Stimulated activated CD8-positive, alpha-beta memory T cell treated with anti-CD3 and anti-CD28 coated beads, Interleukin-15, amount 100 ng/mL, for 48 hours (primary cell): ENCODE data around the gene LRCH4.

Experiments used
- DNase-seq, 2 donors: peaks; one replicate each; pipeline ENCODE4 v3.0.0-alpha.2; 2020; ENCODE audit warnings: low read depth in 2 of 2

LRCH4 gene, protein sequence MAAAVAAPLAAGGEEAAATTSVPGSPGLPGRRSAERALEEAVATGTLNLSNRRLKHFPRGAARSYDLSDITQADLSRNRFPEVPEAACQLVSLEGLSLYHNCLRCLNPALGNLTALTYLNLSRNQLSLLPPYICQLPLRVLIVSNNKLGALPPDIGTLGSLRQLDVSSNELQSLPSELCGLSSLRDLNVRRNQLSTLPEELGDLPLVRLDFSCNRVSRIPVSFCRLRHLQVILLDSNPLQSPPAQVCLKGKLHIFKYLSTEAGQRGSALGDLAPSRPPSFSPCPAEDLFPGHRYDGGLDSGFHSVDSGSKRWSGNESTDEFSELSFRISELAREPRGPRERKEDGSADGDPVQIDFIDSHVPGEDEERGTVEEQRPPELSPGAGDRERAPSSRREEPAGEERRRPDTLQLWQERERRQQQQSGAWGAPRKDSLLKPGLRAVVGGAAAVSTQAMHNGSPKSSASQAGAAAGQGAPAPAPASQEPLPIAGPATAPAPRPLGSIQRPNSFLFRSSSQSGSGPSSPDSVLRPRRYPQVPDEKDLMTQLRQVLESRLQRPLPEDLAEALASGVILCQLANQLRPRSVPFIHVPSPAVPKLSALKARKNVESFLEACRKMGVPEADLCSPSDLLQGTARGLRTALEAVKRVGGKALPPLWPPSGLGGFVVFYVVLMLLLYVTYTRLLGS

DNA sequence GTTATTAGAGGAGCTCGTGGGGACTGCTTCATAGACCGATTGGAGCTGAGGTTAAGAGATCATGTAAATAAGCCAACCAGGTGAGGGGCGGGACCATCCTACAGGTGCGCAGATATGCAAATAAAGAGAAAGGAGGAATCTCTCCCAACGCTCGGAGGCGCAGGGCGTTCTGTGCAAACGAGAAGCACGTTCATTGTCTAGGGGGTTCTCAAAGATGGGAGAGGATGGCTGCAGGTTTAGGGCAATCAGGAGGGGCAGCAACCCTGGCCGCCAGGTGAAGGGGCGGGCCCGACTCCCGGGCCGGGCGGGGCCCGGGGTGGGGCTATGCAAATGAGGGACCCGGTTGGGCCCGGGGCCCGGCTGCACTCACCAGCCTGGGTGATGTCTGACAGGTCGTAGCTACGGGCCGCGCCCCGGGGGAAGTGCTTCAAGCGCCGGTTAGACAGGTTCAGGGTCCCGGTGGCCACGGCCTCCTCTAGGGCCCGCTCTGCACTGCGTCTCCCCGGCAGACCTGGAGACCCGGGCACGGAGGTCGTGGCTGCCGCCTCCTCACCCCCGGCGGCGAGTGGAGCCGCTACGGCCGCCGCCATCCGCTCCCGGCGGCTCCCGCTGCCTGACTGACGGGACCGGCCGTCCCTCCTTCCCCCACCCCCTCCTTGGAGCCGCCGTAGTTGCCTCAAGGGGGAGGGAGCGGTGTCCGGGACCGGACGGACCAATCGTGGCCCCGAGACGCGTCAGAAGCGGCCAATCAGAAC, at the start of gene LRCH4:
Gene LRCH4, minus strand, starts transcription at position 619 of the 755 bp plus-strand sequence. Its CDS starts 29 bp downstream, at position 590.
- DNase-seq: peak in 1 of 2 donors; percentile 27

DNA sequence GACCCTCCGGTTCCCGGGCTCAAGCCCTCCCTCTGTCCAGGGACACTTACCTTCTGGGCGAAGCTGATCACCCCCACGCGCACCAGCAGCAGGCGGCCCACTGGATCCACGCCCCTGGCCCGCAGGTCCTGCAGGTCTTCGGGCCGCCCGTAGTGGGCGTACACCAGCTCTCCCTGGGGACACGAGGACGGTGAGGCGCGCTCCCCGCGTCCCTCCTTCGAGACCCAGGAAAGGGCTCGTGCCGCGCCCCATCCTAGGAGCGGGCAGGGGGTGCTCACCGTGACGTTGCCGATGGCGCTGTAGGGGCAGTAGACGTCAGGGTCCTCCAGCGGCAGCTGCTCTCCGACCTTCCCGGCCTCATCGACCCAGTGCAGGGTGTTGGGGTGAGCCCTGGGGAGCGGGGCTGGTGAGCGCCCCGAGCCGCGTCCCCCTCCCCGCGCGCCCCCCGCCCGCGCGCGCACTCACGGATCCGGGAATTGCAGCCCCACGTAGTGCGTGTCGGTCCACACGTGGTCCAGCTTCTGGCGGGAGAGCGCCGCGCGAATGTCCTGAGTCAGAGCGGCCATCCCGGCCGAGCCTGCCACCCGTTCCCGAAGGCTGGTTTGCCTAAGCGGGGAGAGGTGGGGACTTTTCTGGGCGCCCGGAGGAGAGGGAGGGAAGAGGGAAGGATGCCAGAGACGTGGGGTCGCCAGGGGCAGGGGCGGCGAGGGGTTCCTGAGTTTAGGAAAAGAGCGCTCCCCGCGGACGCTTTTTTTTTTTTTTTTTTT, 47.2 kb upstream of the LRCH4 start:
- DNase-seq: peak; percentile 49 to 58

DNA sequence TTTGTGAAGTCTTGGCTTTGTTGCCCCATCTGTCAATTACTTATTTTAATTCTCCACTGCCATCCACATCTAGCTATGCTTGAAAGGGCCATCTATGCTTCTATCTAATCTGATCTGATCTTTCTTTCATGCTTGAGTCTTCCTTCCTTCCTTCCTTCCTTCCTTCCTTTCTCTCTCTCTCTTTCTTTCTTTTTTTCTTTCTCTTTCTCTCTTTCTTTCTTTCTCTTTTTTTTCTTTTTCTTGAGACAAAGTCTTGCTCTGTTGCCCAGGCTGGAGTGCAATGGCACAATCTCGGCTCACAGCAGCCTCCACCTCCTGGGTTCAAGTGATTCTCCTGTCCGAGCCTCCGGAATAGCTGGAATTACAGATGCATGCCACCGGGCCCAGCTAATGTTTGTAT, 44.1 kb upstream of the LRCH4 start:
- DNase-seq: no peak

DNA sequence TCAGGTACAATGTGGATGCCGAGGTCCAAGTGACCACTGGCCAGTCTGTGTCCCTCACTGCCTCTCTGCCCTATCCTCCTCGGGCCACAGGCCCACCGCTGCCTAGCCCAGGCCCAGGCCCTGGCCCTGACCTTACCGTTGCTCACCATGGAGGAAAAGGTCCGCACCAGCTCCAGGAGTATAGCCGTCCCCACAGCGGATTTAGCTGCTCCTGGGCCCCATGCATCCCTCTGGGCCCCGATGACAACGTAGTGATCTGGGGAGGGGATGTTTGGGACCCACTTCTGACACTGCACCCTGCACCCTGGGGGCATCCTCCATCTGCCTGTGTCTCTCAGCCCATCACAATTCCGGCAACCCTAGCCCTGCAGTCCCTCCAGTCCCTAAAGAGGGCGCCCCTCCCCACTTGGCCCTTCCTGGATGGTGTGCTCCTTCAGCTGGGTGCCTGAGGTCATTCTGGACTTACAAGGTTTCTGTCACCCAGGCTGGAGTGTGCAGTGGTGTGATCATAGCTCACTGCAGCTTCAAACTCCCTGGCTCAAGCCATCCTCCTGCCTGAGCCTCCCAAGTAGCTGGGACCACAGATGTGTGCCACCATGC, 43.3 kb upstream of the LRCH4 start:
- DNase-seq: no peak

DNA sequence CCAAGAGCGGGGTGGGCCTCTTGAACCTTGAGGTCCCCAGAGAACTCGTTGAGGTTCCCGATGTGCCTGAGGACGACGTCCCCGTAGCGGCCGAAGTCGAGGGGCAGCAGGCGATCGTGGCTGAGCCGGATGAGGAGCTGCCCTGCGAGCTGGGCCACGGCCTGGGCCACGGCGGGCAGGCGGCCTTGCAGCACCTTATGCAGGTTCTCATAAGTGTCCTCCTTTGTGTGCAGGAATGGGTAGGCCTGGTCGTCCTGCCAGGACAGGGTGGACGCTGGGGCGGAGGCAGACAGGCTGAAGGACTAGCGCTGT, 41.3 kb upstream of the LRCH4 start:
- no peak for DNase-seq

DNA sequence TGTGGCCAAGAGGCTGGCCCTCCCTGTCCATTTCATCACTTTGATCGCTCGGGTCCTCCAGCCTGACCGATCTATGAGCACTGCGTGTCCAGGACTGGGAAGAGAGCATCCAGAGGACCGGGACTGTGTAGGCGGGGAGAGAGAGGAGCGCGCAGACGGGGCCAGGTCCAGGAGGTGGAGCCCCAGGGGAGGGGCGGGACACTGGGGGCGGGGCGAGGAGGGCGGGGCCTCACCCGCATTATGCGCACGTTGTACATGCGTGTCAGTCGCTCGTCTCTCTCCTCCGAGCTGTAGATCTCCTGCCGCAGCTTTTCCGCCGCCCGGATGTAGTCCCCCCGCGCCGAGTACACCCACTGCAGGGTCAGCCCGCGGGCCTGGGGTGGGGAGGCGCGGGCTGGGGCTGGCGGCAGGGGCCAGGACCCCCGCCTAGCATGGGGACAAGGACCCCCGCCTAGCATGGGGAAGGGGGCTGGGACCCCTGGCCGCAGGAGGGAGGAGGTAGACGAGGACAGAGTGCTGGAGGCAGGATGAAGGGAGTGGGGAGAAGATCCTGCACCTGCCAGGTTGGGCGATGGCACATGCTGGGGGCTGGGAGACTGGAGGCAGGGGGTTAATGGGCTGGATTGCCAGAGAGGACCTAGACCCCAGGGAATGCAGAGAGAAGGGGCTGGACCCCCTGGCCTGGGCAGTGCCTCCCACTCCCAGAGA, 40.8 kb upstream of the LRCH4 start:
- DNase-seq: peak; percentile 82 to 89

DNA sequence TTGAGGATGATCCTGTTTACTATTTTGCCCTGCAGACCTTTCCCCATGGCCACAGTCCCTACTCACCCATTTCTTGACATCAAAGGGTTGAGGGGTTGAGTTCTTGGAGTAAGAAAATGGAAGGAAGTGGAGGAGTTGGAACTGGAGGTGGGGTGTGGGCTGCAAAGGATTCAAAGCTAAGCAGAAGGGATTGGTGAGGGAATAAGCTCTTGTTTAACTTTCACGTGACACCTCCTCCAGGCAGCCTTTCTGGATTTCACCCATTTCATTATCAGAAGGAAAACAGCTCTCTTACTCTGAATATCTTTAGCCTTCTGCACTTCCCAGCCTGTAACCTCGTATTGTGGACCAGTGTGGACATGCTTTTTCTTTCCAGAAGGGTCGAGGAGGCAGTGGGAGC, 40.1 kb upstream of the LRCH4 start:
- no peak for DNase-seq

DNA sequence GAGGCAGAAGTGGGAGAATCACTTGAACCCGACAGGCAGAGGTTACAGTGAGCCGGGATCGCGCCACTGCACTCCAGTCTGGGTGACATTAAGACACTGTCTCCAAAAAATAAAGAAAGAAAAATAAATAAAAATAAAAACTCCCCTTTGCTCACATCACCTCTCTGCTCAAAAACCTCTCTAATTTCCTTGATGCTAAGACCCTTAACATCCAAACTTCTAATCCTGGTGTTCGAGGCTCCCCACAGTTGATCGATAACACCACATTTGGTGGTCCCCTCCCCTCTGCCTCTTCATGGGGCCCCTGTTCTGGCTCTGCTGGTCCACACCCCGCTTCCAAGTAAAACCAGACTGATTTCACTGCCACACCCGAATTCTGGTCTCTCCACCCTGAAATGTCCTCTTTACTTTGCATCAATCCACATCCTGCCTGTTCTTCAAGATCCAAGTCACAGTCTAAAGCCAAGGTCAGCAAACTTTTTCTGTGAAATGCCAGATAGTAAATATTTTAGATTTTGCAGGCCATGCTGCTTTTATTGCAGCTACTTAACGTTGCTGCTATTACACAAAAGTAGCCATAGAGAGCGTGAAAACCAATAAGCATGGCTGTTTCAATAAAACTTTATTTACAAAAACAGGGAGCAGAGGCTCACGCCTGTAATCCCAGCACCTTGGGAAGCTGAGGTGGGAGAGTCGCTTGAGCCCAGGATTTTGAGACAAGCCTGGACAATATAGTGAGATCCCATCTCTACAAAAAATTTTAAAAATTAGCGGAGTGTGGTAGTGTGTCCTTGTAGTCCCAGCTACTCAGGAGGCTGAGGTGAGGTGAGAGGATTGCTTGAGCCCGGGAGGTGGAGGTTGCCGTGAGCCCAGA, 38.3 kb upstream of the LRCH4 start:
- DNase-seq: no peak

DNA sequence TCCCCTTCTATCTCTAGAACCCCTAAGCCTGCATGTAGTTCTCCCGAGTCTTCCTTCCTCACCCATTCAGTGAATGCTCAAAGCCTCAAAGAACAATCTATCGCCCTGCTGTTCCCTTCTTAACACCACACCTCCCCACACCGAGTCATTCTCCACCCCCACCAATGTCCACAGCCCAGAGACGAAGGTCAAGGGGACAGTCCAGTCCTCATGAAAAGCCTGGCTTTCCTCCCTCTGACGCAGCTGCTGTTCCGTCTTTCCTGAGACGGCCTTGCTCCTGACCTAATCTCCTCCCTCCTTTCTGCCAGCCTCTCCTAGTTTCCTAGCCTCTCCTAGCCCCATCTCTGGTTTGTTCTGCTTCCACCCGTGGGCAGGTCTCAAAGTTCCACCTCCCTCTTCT, 35.6 kb upstream of the LRCH4 start:
- DNase-seq: no peak

DNA sequence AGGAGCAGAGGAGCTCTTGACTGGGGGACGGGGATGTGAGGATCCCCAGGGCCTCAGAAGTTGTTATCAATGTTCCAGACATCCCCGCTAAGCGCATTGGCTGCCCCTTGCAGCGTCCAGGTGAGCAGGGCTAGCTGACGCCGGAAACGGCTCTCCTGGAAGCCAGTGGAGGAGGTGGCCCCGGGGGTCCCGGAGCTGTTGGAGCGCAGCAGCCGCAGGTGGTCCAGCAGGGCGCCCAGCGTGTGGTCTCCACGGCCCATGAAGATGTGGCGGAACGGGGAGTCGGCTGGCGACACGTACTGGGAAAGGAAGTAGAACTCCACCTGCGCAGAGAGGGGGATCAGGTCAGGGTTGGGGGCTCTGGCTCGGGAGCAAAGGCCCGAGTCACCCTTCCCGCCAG, 34.9 kb upstream of the LRCH4 start:
- DNase-seq: no peak

DNA sequence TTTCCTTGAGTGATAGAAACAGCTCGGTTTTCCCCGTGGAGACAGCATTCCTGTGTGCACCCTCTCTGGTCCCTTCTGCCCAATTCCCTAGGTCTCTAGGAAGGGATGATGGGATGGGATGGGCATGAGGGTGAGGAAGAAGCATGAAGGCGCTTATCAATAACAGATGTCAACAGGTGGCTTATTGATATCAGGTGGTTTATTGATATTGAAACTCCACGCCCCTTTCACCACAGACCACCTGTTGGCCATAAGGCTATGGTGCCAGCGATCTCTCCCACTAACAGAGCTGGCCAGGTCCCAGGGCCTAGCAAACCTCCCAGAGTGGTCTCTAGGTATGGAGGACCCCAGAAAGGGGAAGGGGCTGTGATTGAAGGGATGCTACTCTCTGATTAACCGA, 34.3 kb upstream of the LRCH4 start:
- DNase-seq: no peak

DNA sequence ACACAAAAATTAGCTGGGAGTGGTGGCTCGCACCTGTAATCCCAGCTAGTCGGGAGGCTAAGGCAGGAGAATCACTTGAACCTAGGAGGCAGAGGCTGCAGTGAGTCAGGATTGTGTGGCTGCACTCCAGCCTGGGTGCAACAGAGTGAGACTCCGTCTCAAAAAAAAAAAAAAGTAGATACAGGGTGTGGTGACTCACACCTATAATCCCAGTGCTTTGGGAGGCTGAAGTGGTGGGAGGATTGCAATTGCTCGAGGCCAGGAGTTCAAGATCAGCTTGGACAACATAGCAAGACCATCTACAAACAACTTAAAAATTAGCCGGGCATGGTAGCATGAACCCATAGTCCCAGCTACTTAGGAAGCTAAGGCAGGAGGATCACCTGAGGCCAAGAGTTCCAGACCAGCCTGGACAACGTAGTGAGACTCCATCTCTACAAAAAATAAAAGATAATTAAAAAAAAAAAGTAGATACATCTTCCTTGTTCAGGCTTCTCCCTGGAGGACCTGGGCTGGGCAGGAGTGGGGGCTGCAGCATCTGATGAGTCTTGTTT, 28.5 kb upstream of the LRCH4 start:
- no peak for DNase-seq

DNA sequence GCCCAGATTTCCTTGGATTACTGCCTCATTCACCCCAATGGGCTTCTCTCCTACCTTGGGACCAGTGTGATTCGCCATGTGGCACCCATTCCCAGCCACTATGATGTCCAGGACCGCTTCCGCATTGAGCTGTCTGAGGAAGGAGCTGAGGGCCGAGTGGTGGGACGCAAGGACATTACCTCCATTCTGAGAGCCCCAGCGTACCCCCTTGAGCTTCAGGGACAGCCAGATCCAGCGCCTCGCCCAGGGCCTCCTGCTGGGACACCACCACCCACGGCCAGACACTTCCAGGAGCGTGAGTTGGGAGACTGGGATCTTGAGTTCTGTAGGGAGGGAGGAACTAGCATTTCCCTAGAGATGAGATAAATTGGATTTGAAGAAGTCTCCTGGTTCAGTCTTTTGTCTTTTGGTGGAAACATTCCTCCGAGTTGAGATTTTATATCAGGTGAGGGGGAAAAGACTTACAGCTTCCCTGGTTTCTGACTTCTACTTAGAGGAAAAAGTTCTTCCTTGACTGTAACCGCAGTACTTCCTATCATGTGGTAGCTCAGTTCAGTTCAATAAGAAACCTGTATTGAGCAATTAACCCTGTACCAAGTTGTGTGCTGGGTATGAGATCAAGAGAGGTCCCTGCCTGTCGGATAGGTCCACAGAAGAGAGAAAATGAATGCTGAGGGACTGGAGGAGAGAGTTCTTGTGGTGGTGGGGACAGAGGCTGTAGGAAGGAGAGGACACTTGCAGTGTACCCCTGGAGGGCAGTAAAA, 27.7 kb upstream of the LRCH4 start:
- DNase-seq: no peak

DNA sequence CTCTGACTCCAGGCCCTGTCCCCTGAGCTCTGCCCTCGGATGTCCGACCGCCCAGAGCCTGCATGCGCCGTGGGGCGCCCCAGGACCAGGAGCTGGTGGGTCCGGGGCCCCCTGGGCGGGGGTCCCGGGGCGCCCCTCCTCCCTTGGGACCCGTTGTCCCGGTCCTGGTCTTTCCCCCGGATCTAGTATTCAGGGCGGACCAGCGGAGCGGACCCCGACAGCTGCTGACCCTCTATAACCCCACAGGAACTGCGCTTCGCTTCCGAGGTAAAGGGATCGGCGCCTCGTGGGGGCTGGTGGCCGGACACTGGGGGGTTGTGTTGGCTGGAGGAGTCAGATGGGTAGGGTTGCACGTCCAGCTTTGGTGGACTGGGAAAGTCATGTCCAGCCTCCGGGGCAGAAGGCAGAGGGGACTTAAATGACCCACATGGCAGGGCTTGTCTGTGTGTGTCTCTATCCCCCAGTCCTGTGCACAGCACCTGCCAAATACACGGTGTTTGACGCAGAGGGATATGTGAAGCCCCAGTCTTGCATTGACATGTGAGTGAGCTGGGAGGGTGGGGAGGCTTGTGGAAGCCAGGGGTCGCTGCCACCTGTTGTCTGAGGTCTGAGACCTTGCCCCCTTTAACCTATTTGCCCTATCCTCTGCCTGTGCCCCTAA, 26.9 kb upstream of the LRCH4 start:
- DNase-seq: no peak

DNA sequence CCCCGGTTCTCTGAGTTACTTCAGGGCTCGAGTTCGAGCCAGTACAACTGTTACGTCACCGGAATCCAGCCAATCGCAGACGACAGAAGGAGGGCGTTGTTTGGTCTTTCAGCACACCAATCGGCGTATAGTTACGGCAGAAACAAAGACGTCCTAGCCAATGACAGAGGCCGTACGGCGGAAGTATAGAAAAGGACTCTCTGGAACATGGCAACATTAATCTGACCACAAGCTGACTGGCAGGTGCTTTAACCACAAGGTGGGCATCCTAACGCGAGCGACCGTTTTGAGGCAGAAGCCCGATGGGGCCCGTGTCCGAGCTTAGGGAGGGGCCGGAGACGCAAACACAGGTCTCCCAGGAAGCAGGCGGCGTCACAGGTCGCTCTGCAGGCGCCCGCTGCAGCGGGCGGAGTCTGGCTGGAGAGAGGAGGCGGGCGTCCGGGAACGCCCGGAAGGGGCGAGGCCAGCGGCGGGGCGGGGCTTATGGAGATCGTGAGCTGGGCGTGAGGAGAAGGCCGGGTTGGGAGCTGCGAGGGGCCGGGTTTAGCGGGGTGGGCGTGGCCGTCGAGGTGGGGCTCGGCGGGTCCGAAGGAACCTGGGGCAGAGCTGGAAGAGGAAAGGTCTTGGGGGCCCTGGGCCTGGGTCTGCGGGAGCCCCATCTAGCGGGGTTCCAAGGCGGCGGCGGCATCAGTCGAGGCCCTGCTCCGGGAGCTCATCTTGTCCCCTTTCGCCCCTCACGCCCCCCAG, 26.2 kb upstream of the LRCH4 start, which contains the start of gene MOSPD3:
Gene MOSPD3, plus strand, starts transcription at position 558 of the 747 bp plus-strand sequence. CDS start 252 bp downstream, outside the sequence.
- peak; percentile 95 to 96 for DNase-seq

DNA sequence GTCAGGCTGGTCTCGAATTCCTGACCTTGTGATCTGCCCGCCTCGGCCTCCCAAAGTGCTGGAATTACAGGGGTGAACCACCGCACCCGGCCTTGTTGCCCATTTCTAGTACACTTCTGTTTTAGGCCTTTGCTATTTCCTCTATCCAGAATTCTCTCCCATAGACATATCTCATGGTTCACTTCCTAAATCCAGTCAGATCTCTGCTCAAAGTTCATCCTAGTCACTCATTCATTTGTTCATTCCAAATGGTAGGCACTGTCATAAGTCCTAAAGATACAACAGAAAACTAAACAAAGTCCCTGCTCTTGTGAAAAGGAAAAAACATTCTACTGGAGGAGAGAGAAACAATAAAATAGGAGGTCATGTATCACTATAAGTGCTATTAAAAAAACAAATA, 24.0 kb upstream of the LRCH4 start:
- DNase-seq: no peak

DNA sequence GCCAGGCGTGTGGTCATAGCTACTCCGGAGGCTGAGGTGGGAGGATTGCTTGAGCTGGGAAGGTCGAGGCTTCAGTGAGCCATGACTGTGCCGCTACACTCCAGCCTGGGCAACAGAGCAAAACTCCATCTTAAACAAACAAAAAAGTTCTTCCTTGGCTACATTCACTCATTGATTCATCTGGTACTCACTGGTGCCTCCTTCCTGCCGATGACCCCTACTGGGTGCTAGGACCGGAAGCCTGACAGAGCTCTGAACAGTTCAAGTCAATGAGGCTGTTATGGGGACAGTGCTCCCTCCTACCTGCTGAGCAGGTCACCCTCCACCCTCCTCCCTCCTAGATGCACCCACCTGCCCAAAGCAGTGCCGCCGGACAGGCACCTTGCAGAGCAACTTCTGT, 21.2 kb upstream of the LRCH4 start:
- no peak for DNase-seq
